Lower lobe of right lung (tissue), 2 donors: Measurements from ENCODE around the gene C1orf167. TPM values are rescaled to one million over a fixed set of nuclear protein-coding genes. Genes with fewer than 3 reads are reported as not detected.
A peak's percentile ranks its signal among the peaks of the same experiment; 100 is the strongest.

Experiments used
- ATAC-seq, 2 donors: fragments of 200-7000 bp; cut with Tn5 transposase; one replicate each; pipeline ENCODE4 v1.9.1; 2020 to 2022; ENCODE audit warnings: mild to moderate bottlenecking in 2 of 2, moderate library complexity in 2 of 2
- DNase-seq: peaks from one replicate; pipeline ENCODE4 v3.0.0-alpha.2; 2020
- H3K27ac ChIP-seq: fragments of 200-600 bp; one replicate; pipeline ENCODE4 v1.8.0; 2022
- H3K27me3 ChIP-seq: fragments of 200-600 bp; one replicate; pipeline ENCODE4 v1.8.0; 2022; ENCODE audit warnings: low read depth
- H3K36me3 ChIP-seq: fragments of 200-600 bp; one replicate; pipeline ENCODE4 v1.8.0; 2022; ENCODE audit warnings: mild to moderate bottlenecking
- H3K4me1 ChIP-seq: fragments of 200-600 bp; one replicate; pipeline ENCODE4 v1.8.0; 2022
- H3K4me3 ChIP-seq: fragments of 200-600 bp; one replicate; pipeline ENCODE4 v1.8.0; 2022; ENCODE audit warnings: mild to moderate bottlenecking
- H3K9me3 ChIP-seq: fragments of 200-600 bp; one replicate; pipeline ENCODE4 v1.8.0; 2022
- CTCF ChIP-seq: fragments of 200-600 bp; IDR thresholded peaks from one replicate; pipeline ENCODE4 v1.8.0; 2022; ENCODE audit warnings: antibody characterized with exemption, mild to moderate bottlenecking
- intact Hi-C: fragments of 100-400 bp; cut with DNase I; formaldehyde crosslinking; loops from one replicate; pipeline ENCODE4 v1.11.0; 2022
- total RNA-seq: library from RNA; stranded (reverse); fragmentation: NEBNext Ultra II Directional; extraction: Animal tissue kit (Norgen Biotek cat#: 25700); gene quantifications from one replicate; pipeline ENCODE4 v1.2.1, GENCODE V29; 2021
- donor health status: DM: no; HTN: yes; CAD: no; lungs with severe emphysema.

Gene C1orf167
- total RNA-seq, 1 donor from 2014 or later = 2.2 TPM

- DNase-seq (no peak), ATAC-seq (no peak)
- intact Hi-C loops = no loop called here
- Histone ChIP-seq H3K36me3 (peaks cover 100% of the 10 kb centered on the region), H3K4me3 (no peak overlapping the region), H3K4me1 (peaks cover 1% of the 10 kb centered on the region), H3K9me3 (no peaks in the 10 kb centered on the region), H3K27ac (no peak overlapping the region), H3K27me3 (no peaks in the 10 kb centered on the region)
- no peak for TF ChIP-seq CTCF
These were observed 75.2 kb downstream of the C1orf167 start for GRCh38 chr1:11836955-11837766.

- no peaks in the 10 kb centered on the region for H3K27me3 ChIP-seq
- H3K4me3 ChIP-seq = no peak overlapping the region
- no peak for DNase-seq
- H3K4me1 ChIP-seq = peaks cover 8% of the 10 kb centered on the region
- intact Hi-C loops = no loop called here
- TF ChIP-seq CTCF = no peak
- peak in 1 of 2 donors; percentile 4 for ATAC-seq
- H3K36me3 ChIP-seq = peaks cover 100% of the 10 kb centered on the region
- H3K9me3 ChIP-seq = no peaks in the 10 kb centered on the region
- H3K27ac ChIP-seq = no peak overlapping the region
These were observed 75.9 kb downstream of the C1orf167 start for GRCh38 chr1:11837767-11838348.

- Histone ChIP-seq H3K36me3 (peaks cover 99% of the 10 kb centered on the region), H3K27me3 (no peaks in the 10 kb centered on the region), H3K9me3 (no peaks in the 10 kb centered on the region), H3K4me1 (peaks cover 12% of the 10 kb centered on the region), H3K27ac (no peak overlapping the region), H3K4me3 (no peak overlapping the region)
- intact Hi-C loops = no loop called here
- peak; percentile 98 for TF ChIP-seq CTCF
- ATAC-seq = peak; percentile 81 to 86
- peak; percentile 84 for DNase-seq
These were observed 76.6 kb downstream of the C1orf167 start for GRCh38 chr1:11838349-11839272.

Other genes starting within 250 kb of the C1orf167 start
- gene FBXO2, start 107.8 kb upstream of the C1orf167 start, total RNA-seq = 13.4 TPM
- 18.4 TPM for gene FBXO44, start 107.3 kb upstream of the C1orf167 start, total RNA-seq
- 21.2 TPM for gene FBXO6, start 98.0 kb upstream of the C1orf167 start, total RNA-seq
- gene MAD2L2, start 81.0 kb upstream of the C1orf167 start, total RNA-seq = 20.8 TPM
- gene DRAXIN, start 70.5 kb upstream of the C1orf167 start, total RNA-seq = 0.24 TPM
- 64.5 TPM for gene AGTRAP, start 26.1 kb upstream of the C1orf167 start, total RNA-seq
- 45.4 TPM for gene MTHFR, start 43.8 kb downstream of the C1orf167 start, total RNA-seq
- gene CLCN6, start 44.0 kb downstream of the C1orf167 start, total RNA-seq = 29.2 TPM
- 2.6 TPM for gene NPPA, start 85.6 kb downstream of the C1orf167 start, total RNA-seq
- gene NPPB, start 96.8 kb downstream of the C1orf167 start, total RNA-seq = not detected
- 46.8 TPM for gene KIAA2013, start 164.2 kb downstream of the C1orf167 start, total RNA-seq
- gene PLOD1, start 172.5 kb downstream of the C1orf167 start, total RNA-seq = 84.5 TPM
- gene MFN2, start 218.3 kb downstream of the C1orf167 start, total RNA-seq = 72.2 TPM